SU-DHL-6 (cell line): ENCODE measurements around the gene THSD1.
"Not testable (repeated sequence)": the region's sequence is repeated elsewhere in the genome, so short reads cannot be mapped to it uniquely, and the experiment has no call there.

Experiments used
- CTCF ChIP-seq: fragments of 200-600 bp; sonication (generic); IDR thresholded peaks from one replicate; pipeline ENCODE4 v1.5.1; 2017; ENCODE audit warnings: antibody characterized with exemption, mild to moderate bottlenecking, low read length, moderate library complexity; ENCODE audit not compliant: insufficient read depth, poor library complexity, severe bottlenecking
- EZH2phosphoT487 ChIP-seq: fragments of 200-600 bp; sonication (generic), shearing (Covaris generic); conservative IDR thresholded peaks from 2 replicates; pipeline ENCODE4 v1.6.1; 2018; ENCODE audit warnings: mild to moderate bottlenecking, antibody characterized with exemption, low read length, moderate library complexity, mixed read lengths

GRCh38 chr13:52373277-52373676 lies 32.7 kb downstream of the THSD1 start:
- not testable (repeated sequence) for TF ChIP-seq CTCF, EZH2phosphoT487
